Uterus (tissue), 2 donors: ENCODE measurements around the gene BCAT1.

ENCODE experiments used
- POLR2A ChIP-seq, 2 donors: fragments of 450-650 bp; IDR thresholded peaks; one replicate each; pipeline ENCODE4 v1.6.1; 2016; ENCODE audit warnings: antibody characterized with exemption in 2 of 2, mild to moderate bottlenecking in 1 of 2, moderate library complexity in 1 of 2
- TF ChIP-seq, protein P1 (sequence below), 4 experiments: fragments of 200-600 bp in 2 of 4; fragments of 450-650 bp in 2 of 4; sonication (generic) in 2 of 4; IDR thresholded peaks; one replicate each; pipeline ENCODE4 v1.5.1; 2016 to 2019; ENCODE audit warnings: antibody characterized with exemption in 4 of 4, mild to moderate bottlenecking in 2 of 4, moderate library complexity in 1 of 4

DNA sequence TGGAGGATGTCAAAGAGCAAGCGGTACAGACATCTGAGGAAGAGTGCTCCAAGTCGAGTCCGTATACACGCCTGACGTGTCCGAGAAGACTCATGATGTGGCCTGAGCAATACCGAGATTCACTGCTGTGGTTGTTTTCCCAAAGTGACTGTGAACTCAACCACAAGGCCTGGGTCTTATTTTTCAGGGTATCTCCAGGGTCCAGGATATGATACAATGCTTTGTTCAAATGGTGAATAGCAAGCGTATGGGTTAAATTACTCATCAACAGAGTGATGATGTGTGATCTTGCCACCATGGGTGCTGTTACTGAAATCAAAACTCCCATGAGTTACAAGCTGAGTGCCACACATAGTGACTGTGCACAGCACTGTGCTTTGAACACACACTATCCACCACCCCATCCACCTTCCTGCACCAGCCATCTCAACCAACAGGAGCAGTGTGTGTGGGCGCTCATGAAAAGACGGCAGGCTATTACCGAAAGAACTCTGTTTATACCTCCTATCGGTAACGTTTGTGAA is 109.6 kb downstream of the BCAT1 start:
- TF ChIP-seq, protein P1, sequence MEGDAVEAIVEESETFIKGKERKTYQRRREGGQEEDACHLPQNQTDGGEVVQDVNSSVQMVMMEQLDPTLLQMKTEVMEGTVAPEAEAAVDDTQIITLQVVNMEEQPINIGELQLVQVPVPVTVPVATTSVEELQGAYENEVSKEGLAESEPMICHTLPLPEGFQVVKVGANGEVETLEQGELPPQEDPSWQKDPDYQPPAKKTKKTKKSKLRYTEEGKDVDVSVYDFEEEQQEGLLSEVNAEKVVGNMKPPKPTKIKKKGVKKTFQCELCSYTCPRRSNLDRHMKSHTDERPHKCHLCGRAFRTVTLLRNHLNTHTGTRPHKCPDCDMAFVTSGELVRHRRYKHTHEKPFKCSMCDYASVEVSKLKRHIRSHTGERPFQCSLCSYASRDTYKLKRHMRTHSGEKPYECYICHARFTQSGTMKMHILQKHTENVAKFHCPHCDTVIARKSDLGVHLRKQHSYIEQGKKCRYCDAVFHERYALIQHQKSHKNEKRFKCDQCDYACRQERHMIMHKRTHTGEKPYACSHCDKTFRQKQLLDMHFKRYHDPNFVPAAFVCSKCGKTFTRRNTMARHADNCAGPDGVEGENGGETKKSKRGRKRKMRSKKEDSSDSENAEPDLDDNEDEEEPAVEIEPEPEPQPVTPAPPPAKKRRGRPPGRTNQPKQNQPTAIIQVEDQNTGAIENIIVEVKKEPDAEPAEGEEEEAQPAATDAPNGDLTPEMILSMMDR (IDR thresholded peaks at IDR 0.05): no peak
- TF ChIP-seq POLR2A (IDR thresholded peaks at IDR 0.05): no peak
